ENCODE data around the gene SYTL2. TPM values are rescaled to one million over a fixed set of nuclear protein-coding genes. Genes with fewer than 3 reads are reported as not detected.

The SYTL2 gene
- total RNA-seq, 2 donors from 2014 or later = 1.7 to 3.4 TPM

DNA sequence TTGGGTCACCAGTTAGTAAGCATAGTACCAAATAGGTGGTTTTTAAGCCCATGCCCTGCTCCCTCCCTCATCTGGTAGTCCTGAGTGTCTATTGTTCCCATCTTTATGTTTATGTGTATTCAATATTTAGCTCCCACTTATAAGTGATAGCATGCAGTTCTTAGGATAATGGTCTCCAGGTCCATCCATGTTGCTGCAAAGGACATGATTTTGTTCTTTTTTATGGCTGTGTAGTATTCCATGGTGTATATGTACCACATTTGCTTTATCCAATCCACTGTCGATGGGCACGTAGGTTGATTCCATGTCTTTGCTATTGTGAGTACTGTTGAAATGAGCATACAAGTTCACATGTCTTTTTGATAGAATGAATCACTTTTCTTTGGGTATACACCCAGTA, 18.2 kb upstream of the SYTL2 start:
- Mint-ChIP-seq H3K27ac (no peak overlapping the region), H3K36me3 (ENCODE audit: low read depth) (no peaks in the 10 kb centered on the region), H3K4me3 (no peak overlapping the region), H3K4me1 (peaks cover 9% of the 10 kb centered on the region), H3K27me3 (ENCODE audit: insufficient read depth) (peaks cover 11% of the 10 kb centered on the region), H3K9me3 (no peaks in the 10 kb centered on the region)
- H3K36me3 ChIP-seq (ENCODE audit: control insufficient read depth, insufficient read depth, low read length) = no peaks in the 10 kb centered on the region
- H3K9me3 ChIP-seq (ENCODE audit: control insufficient read depth, low read length) = no peaks in the 10 kb centered on the region
- no peaks in the 10 kb centered on the region for H3K4me1 ChIP-seq (ENCODE audit: control insufficient read depth, insufficient read depth, low read length)
- TF ChIP-seq, protein P1, sequence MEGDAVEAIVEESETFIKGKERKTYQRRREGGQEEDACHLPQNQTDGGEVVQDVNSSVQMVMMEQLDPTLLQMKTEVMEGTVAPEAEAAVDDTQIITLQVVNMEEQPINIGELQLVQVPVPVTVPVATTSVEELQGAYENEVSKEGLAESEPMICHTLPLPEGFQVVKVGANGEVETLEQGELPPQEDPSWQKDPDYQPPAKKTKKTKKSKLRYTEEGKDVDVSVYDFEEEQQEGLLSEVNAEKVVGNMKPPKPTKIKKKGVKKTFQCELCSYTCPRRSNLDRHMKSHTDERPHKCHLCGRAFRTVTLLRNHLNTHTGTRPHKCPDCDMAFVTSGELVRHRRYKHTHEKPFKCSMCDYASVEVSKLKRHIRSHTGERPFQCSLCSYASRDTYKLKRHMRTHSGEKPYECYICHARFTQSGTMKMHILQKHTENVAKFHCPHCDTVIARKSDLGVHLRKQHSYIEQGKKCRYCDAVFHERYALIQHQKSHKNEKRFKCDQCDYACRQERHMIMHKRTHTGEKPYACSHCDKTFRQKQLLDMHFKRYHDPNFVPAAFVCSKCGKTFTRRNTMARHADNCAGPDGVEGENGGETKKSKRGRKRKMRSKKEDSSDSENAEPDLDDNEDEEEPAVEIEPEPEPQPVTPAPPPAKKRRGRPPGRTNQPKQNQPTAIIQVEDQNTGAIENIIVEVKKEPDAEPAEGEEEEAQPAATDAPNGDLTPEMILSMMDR (conservative IDR thresholded peaks at IDR 0.05) = no peak
- DNase-seq = no peak
- H3K27ac ChIP-seq (ENCODE audit: low read depth, low read length) = no peak overlapping the region
- H3K27me3 ChIP-seq (ENCODE audit: control insufficient read depth, insufficient read depth, low read length, poor library complexity, severe bottlenecking) = peaks cover 5% of the 10 kb centered on the region
- 97 to 100% methylated on average over 2 of the region's 2 CpGs for WGBS, 2 experiments (ENCODE audit: insufficient coverage in 1 of 2, insufficient read length in 1 of 2)
- H3K4me3 ChIP-seq (ENCODE audit: low read length) = no peak overlapping the region
- H3K9ac ChIP-seq (ENCODE audit: extremely low read depth, low read length, poor library complexity, severe bottlenecking) = no peak overlapping the region

DNA sequence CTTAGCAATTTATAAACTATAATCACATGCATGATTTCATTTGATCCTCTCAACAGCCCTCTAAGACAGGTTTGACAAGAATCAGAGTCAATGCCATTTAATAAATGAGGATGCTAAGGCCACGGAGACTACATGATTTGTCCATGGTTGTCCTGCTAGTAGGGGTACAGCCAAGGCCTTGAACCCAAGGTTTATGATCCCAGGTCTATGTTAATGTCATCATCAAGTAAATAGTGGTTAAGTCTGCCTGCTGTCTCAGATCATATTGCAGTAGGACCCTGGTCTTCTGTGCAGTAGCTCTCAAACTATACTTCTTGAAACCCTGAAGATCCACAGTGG, 17.7 kb upstream of the SYTL2 start:
- Mint-ChIP-seq H3K4me3 (no peak overlapping the region), H3K27ac (no peak overlapping the region), H3K36me3 (ENCODE audit: low read depth) (no peaks in the 10 kb centered on the region), H3K4me1 (peaks cover 9% of the 10 kb centered on the region), H3K27me3 (ENCODE audit: insufficient read depth) (peaks cover 11% of the 10 kb centered on the region), H3K9me3 (no peaks in the 10 kb centered on the region)
- Histone ChIP-seq H3K9ac (ENCODE audit: extremely low read depth, low read length, poor library complexity, severe bottlenecking) (no peak overlapping the region), H3K27me3 (ENCODE audit: control insufficient read depth, insufficient read depth, low read length, poor library complexity, severe bottlenecking) (peaks cover 5% of the 10 kb centered on the region), H3K9me3 (ENCODE audit: control insufficient read depth, low read length) (no peaks in the 10 kb centered on the region), H3K27ac (ENCODE audit: low read depth, low read length) (no peak overlapping the region), H3K36me3 (ENCODE audit: control insufficient read depth, insufficient read depth, low read length) (no peaks in the 10 kb centered on the region), H3K4me3 (ENCODE audit: low read length) (no peak overlapping the region), H3K4me1 (ENCODE audit: control insufficient read depth, insufficient read depth, low read length) (no peaks in the 10 kb centered on the region)
- no peak for DNase-seq
- TF ChIP-seq, protein P1 (conservative IDR thresholded peaks at IDR 0.05) = no peak
- WGBS, 2 experiments (ENCODE audit: insufficient coverage in 1 of 2, insufficient read length in 1 of 2) = 90% methylated on average over 1 of the region's 1 CpG; no CpG with 5 or more reads in 1 of the 2 experiments

DNA sequence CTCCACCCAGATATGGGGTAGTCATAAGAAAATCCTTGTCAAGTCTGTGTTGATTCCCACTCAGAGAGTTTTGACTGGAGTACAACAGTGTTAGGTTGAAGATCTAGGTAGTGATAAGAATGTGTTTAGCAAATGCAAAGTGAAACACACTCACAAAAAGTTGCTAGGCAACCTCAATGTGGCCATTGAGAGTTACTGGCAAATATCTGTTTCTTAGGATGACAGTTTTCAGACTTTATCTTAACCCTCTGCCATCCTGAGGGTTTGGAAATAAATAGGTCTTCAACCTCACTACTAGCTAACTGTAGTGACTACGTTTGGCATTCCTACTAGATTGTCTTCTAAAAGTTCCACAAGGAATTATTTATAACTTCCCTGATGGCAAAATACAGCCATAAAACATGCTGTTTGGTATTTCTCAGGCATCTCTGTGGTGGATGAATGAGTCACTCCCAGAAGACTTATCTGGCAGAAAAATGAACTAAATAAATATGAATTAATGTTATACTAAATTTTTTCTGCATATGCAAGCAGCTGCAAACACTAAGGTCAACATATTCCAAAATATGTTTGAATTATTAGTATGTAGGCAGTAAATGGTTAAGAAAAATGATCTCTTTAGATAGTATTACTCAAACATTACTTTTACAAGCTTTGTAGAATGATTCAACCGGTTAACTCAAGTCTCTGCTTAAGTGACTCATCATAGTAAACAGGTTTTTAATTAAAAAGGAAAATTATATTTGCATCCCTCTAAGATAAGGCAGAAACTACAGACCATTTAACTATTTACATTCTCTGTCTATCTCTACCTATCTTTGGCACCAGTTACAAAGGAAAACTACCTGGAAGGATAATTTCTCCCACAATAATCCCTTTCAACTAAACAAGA, 17.1 kb upstream of the SYTL2 start:
- H3K27ac ChIP-seq (ENCODE audit: low read depth, low read length) = no peak overlapping the region
- Mint-ChIP-seq H3K4me1 (peaks cover 9% of the 10 kb centered on the region), H3K27me3 (ENCODE audit: insufficient read depth) (peaks cover 11% of the 10 kb centered on the region), H3K27ac (no peak overlapping the region), H3K9me3 (no peaks in the 10 kb centered on the region), H3K4me3 (no peak overlapping the region), H3K36me3 (ENCODE audit: low read depth) (no peaks in the 10 kb centered on the region)
- TF ChIP-seq, protein P1 (conservative IDR thresholded peaks at IDR 0.05) = no peak
- H3K4me1 ChIP-seq (ENCODE audit: control insufficient read depth, insufficient read depth, low read length) = no peaks in the 10 kb centered on the region
- no peaks in the 10 kb centered on the region for H3K36me3 ChIP-seq (ENCODE audit: control insufficient read depth, insufficient read depth, low read length)
- WGBS, 2 experiments (ENCODE audit: insufficient coverage in 1 of 2, insufficient read length in 1 of 2) = 77% methylated on average over 2 of the region's 2 CpGs; no CpG with 5 or more reads in 1 of the 2 experiments
- H3K4me3 ChIP-seq (ENCODE audit: low read length) = no peak overlapping the region
- DNase-seq = no peak
- peaks cover 5% of the 10 kb centered on the region for H3K27me3 ChIP-seq (ENCODE audit: control insufficient read depth, insufficient read depth, low read length, poor library complexity, severe bottlenecking)
- no peak overlapping the region for H3K9ac ChIP-seq (ENCODE audit: extremely low read depth, low read length, poor library complexity, severe bottlenecking)
- H3K9me3 ChIP-seq (ENCODE audit: control insufficient read depth, low read length) = no peaks in the 10 kb centered on the region

All from endodermal cell (in vitro differentiated cells).